IMR-90 (cell line): ENCODE results near the gene CFAP299. TPM values are rescaled to one million over a fixed set of nuclear protein-coding genes. Genes with fewer than 3 reads are reported as not detected.

Experiments used
- ATAC-seq: fragments of 200-7000 bp; cut with Tn5 transposase; 2 replicates; pipeline ENCODE4 v1.9.1; 2020; ENCODE audit warnings: low read depth, mild to moderate bottlenecking, moderate library complexity
- BruUV-seq: library from RNA; stranded (reverse); fragments of 400-500 nt; replicated peaks from 2 replicates; lab custom pipeline; 2021; lab: Mats Ljungman, UMichigan
- CTCF ChIA-PET: fragments of 300-600 bp; formaldehyde crosslinking; extraction: SDS; loops from one replicate; lab custom pipeline; 2021; ENCODE audit warnings: antibody characterized with exemption; lab: Yijun Ruan, JAX
- POLR2A ChIA-PET: fragments of 300-600 bp; sonication (Branson Sonifier 250); formaldehyde crosslinking; loops from one replicate; lab custom pipeline; 2022; ENCODE audit warnings: antibody characterized with exemption; ENCODE audit not compliant: unreplicated experiment; lab: Charles Lee
- DNase-seq: peaks from one replicate; pipeline ENCODE4 v3.0.0; 2013
- H2AFZ ChIP-seq: replicated peaks from 2 replicates; pipeline ENCODE3; 2013; ENCODE audit warnings: low read length, mild to moderate bottlenecking; ENCODE audit not compliant: poor library complexity
- H2AK5ac ChIP-seq: 2 replicates; pipeline ENCODE4 v1.6.1; 2013; ENCODE audit warnings: low read depth, low read length, inconsistent platforms
- H2AK9ac ChIP-seq: replicated peaks from 2 replicates; pipeline ENCODE3; 2013; ENCODE audit warnings: mild to moderate bottlenecking, low read depth, low read length, moderate library complexity; ENCODE audit not compliant: poor library complexity
- H2BK120ac ChIP-seq: 2 replicates; pipeline ENCODE4 v1.6.1; 2013; ENCODE audit warnings: low read depth, low read length, inconsistent platforms
- H2BK15ac ChIP-seq: 3 replicates; pipeline ENCODE4 v1.6.1; 2013; ENCODE audit warnings: low read depth, low read length, inconsistent platforms
- H2BK20ac ChIP-seq: 2 replicates; pipeline ENCODE4 v1.6.1; 2013; ENCODE audit warnings: low read depth, mild to moderate bottlenecking, inconsistent platforms, low read length, moderate library complexity
- H2BK5ac ChIP-seq: 2 replicates; pipeline ENCODE4 v1.6.1; 2013; ENCODE audit warnings: mild to moderate bottlenecking, low read depth, low read length, inconsistent platforms; ENCODE audit not compliant: poor library complexity, severe bottlenecking
- H3K14ac ChIP-seq: replicated peaks from 2 replicates; pipeline ENCODE4 v1.6.1; 2013; ENCODE audit warnings: low read depth, low read length, inconsistent platforms
- H3K18ac ChIP-seq: 2 replicates; pipeline ENCODE4 v1.6.1; 2013; ENCODE audit warnings: low read depth, low read length, control low read depth
- H3K23ac ChIP-seq: 2 replicates; pipeline ENCODE4 v1.6.1; 2013; ENCODE audit warnings: low read depth, low read length, inconsistent platforms
- H3K27ac ChIP-seq: 2 replicates; pipeline ENCODE4 v1.5.1; 2013; ENCODE audit warnings: mild to moderate bottlenecking, control low read depth, low read length; ENCODE audit not compliant: insufficient read depth
- H3K27me3 ChIP-seq: 2 replicates; pipeline ENCODE4 v1.6.1; 2013; ENCODE audit warnings: low read length; ENCODE audit not compliant: control insufficient read depth, insufficient read depth
- H3K36me3 ChIP-seq: 2 replicates; pipeline ENCODE4 v1.6.1; 2013; ENCODE audit warnings: low read length, mixed read lengths; ENCODE audit not compliant: control insufficient read depth, insufficient read depth
- H3K4ac ChIP-seq: 2 replicates; pipeline ENCODE4 v1.6.1; 2013; ENCODE audit warnings: low read depth, low read length, inconsistent platforms
- H3K4me1 ChIP-seq: 2 replicates; pipeline ENCODE4 v1.6.1; 2013; ENCODE audit warnings: low read length, mixed read lengths; ENCODE audit not compliant: control insufficient read depth, insufficient read depth
- H3K4me2 ChIP-seq: 2 replicates; pipeline ENCODE4 v1.6.1; 2013; ENCODE audit warnings: low read depth, mild to moderate bottlenecking, control low read depth, low read length, moderate library complexity
- H3K4me3 ChIP-seq: 2 replicates; pipeline ENCODE4 v1.5.1; 2013; ENCODE audit warnings: low read depth, mild to moderate bottlenecking, control low read depth, low read length, moderate library complexity; ENCODE audit not compliant: insufficient read depth
- H3K56ac ChIP-seq: 2 replicates; pipeline ENCODE4 v1.6.1; 2013; ENCODE audit warnings: low read length, inconsistent platforms; ENCODE audit not compliant: insufficient read depth; ENCODE audit errors: extremely low read depth
- H3K79me1 ChIP-seq, 2 experiments: 2 replicates each; pipeline ENCODE4 v1.6.1; 2013; ENCODE audit warnings: low read length in 2 of 2, inconsistent platforms in 1 of 2, low read depth in 1 of 2
- H3K9ac ChIP-seq: 2 replicates; pipeline ENCODE4 v1.6.1; 2013; ENCODE audit warnings: low read depth, low read length, control low read depth
- H3K9me1 ChIP-seq: 2 replicates; pipeline ENCODE4 v1.6.1; 2013; ENCODE audit warnings: low read length, inconsistent platforms; ENCODE audit not compliant: insufficient read depth
- H3K9me3 ChIP-seq: 2 replicates; pipeline ENCODE4 v1.6.1; 2013; ENCODE audit warnings: low read length; ENCODE audit not compliant: control insufficient read depth, insufficient read depth
- H4K20me1 ChIP-seq: 2 replicates; pipeline ENCODE4 v1.6.1; 2013; ENCODE audit warnings: low read length, inconsistent platforms; ENCODE audit not compliant: insufficient read depth
- H4K5ac ChIP-seq: 2 replicates; pipeline ENCODE4 v1.6.1; 2013; ENCODE audit warnings: mild to moderate bottlenecking, low read depth, low read length, control low read depth
- H4K8ac ChIP-seq, 2 experiments: 2 replicates each; pipeline ENCODE4 v1.6.1; 2013; ENCODE audit warnings: low read depth in 2 of 2, low read length in 2 of 2, control low read depth in 1 of 2, inconsistent platforms in 1 of 2
- H4K91ac ChIP-seq: 2 replicates; pipeline ENCODE4 v1.6.1; 2013; ENCODE audit warnings: low read depth, low read length, inconsistent platforms; ENCODE audit not compliant: insufficient read depth
- BHLHE40 ChIP-seq: fragments of 150-350 bp; IDR thresholded peaks from 2 replicates; pipeline ENCODE4 v1.6.1; 2016; ENCODE audit warnings: mild to moderate bottlenecking, low read depth, low read length
- CEBPB ChIP-seq: IDR thresholded peaks from 2 replicates; pipeline ENCODE4 v1.6.1; 2012; ENCODE audit warnings: low read depth, low read length, improper control_type of control experiment
- CHD1 ChIP-seq: IDR thresholded peaks from 2 replicates; pipeline ENCODE4 v1.6.1; 2012; ENCODE audit warnings: low read depth, low read length, improper control_type of control experiment
- FOS ChIP-seq: fragments of 150-350 bp; IDR thresholded peaks from 2 replicates; pipeline ENCODE4 v1.6.1; 2016; ENCODE audit warnings: low read depth, low read length
- MAFK ChIP-seq: IDR thresholded peaks from 2 replicates; pipeline ENCODE4 v1.6.1; 2012; ENCODE audit warnings: low read depth, low read length, improper control_type of control experiment
- MAZ ChIP-seq: IDR thresholded peaks from 2 replicates; pipeline ENCODE4 v1.6.1; 2012; ENCODE audit warnings: low read depth, mild to moderate bottlenecking, low read length, improper control_type of control experiment, moderate library complexity, borderline replicate concordance
- MXI1 ChIP-seq: IDR thresholded peaks from 2 replicates; pipeline ENCODE4 v1.6.1; 2012; ENCODE audit warnings: low read depth, mild to moderate bottlenecking, low read length, moderate library complexity, borderline replicate concordance
- NFE2L2 ChIP-seq: fragments of 150-350 bp; IDR thresholded peaks from 2 replicates; pipeline ENCODE4 v1.6.1; 2016; ENCODE audit warnings: low read depth, mild to moderate bottlenecking, low read length
- POLR2A ChIP-seq: IDR thresholded peaks from 2 replicates; pipeline ENCODE4 v1.6.1; 2012; ENCODE audit warnings: mild to moderate bottlenecking, low read depth, low read length
- RAD21 ChIP-seq: IDR thresholded peaks from 2 replicates; pipeline ENCODE4 v1.6.1; 2012; ENCODE audit warnings: low read length, improper control_type of control experiment
- RCOR1 ChIP-seq: IDR thresholded peaks from 2 replicates; pipeline ENCODE4 v1.6.1; 2012; ENCODE audit warnings: mild to moderate bottlenecking, low read length, improper control_type of control experiment; ENCODE audit not compliant: insufficient replicate concordance
- RFX5 ChIP-seq: IDR thresholded peaks from 2 replicates; pipeline ENCODE4 v1.8.0; 2012; ENCODE audit warnings: low read depth, mild to moderate bottlenecking, low read length, moderate library complexity
- SMC3 ChIP-seq: fragments of 150-350 bp; IDR thresholded peaks from 2 replicates; pipeline ENCODE4 v1.6.1; 2016; ENCODE audit warnings: low read depth, mild to moderate bottlenecking, antibody characterized with exemption, low read length, moderate library complexity
- USF2 ChIP-seq: fragments of 150-350 bp; IDR thresholded peaks from 2 replicates; pipeline ENCODE4 v1.6.1; 2017; ENCODE audit warnings: mild to moderate bottlenecking, antibody characterized with exemption, low read length, low read depth
- WGBS, 2 experiments: methylation state at CpG; one replicate each; pipeline versions ENCODE4 v1.1.5 to v1.1.7; 2013; ENCODE audit warnings: missing lambda C conversion rate in 2 of 2; ENCODE audit not compliant: insufficient read length in 1 of 2; ENCODE audit errors: extremely low coverage in 2 of 2; 5-methylcytosine and 5-hydroxymethylcytosine counted together
- dilution Hi-C: fragments of 300-500 bp; cut with HindIII; formaldehyde crosslinking; loops from one replicate; pipeline ENCODE4 v1.14.3; 2018; ENCODE audit warnings: low sequenced_read_pairs; ENCODE audit not compliant: unreplicated experiment
- in situ Hi-C: fragments of 300-500 bp; cut with MboI; formaldehyde crosslinking; loops from 3 replicates; pipeline ENCODE4 v1.14.3; 2019; ENCODE audit warnings: low sequenced_read_pairs, inconsistent platforms, mixed read lengths
- intact Hi-C: fragments of 100-400 bp; cut with micrococcal nuclease; formaldehyde crosslinking; loops from 2 replicates; pipeline ENCODE4 v1.10.0; 2022
- polyA plus RNA-seq, 3 experiments: library from polyadenylated mRNA; depleted of rRNA; stranded (reverse); fragments of >200 nt; gene quantifications; 2 replicates each; pipeline ENCODE4 v1.2.3, GENCODE V29; 2012; ENCODE audit warnings: low replicate concordance in 1 of 3
- total RNA-seq: library from RNA; depleted of rRNA; stranded (reverse); fragments of >200 nt; gene quantifications from 2 replicates; pipeline ENCODE4 v1.2.3, GENCODE V29; 2012
- TF ChIP-seq, protein P1 (sequence below): conservative IDR thresholded peaks from 2 replicates; pipeline ENCODE4 v1.5.1; 2012; ENCODE audit warnings: mild to moderate bottlenecking, low read depth, low read length, improper control_type of control experiment
- TF ChIP-seq, protein P2 (sequence below): fragments of 150-350 bp; IDR thresholded peaks from 2 replicates; pipeline ENCODE4 v1.6.1; 2016; ENCODE audit warnings: low read depth, mild to moderate bottlenecking, low read length, moderate library complexity, borderline replicate concordance

The CFAP299 gene
- total and polyA plus RNA-seq, 2 of the 4 experiments (the other 2 are of a cell fraction), result 1.0 to 1.1 TPM

DNA sequence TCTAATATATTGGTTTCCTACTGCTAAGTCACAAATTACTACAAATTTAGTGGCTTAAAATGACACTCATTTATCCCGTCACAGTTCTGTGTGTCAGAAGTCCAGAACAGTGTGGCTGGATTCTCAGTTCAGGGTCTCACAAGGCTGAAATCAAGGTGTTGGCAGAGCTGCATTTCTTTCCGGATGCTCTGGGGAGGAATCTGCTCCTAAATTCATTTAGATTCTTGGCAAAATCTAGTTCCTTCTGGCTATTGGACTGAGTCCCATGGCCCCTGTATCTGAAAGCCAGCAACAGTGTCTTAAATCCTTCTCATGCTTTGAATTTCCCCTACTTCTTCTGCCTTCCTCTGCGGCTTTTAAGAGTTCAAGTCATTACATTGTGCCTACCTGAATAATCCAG is 591.9 kb downstream of the CFAP299 start:
- H3K18ac ChIP-seq, result no peak overlapping the region
- TF ChIP-seq, protein P1, sequence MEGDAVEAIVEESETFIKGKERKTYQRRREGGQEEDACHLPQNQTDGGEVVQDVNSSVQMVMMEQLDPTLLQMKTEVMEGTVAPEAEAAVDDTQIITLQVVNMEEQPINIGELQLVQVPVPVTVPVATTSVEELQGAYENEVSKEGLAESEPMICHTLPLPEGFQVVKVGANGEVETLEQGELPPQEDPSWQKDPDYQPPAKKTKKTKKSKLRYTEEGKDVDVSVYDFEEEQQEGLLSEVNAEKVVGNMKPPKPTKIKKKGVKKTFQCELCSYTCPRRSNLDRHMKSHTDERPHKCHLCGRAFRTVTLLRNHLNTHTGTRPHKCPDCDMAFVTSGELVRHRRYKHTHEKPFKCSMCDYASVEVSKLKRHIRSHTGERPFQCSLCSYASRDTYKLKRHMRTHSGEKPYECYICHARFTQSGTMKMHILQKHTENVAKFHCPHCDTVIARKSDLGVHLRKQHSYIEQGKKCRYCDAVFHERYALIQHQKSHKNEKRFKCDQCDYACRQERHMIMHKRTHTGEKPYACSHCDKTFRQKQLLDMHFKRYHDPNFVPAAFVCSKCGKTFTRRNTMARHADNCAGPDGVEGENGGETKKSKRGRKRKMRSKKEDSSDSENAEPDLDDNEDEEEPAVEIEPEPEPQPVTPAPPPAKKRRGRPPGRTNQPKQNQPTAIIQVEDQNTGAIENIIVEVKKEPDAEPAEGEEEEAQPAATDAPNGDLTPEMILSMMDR, result no peak
- TF ChIP-seq NFE2L2, result no peak
- TF ChIP-seq RAD21, result no peak
- no peak for TF ChIP-seq BHLHE40
- TF ChIP-seq FOS, result no peak
- TF ChIP-seq RFX5, result no peak
- TF ChIP-seq RCOR1, result no peak
- no peak for TF ChIP-seq POLR2A
- no peak for TF ChIP-seq USF2
- no peak for TF ChIP-seq SMC3
- no peak for TF ChIP-seq MXI1
- TF ChIP-seq MAFK, result no peak
- no peak for TF ChIP-seq MAZ
- no peak for TF ChIP-seq CEBPB
- TF ChIP-seq CHD1, result no peak
- TF ChIP-seq, protein P2, sequence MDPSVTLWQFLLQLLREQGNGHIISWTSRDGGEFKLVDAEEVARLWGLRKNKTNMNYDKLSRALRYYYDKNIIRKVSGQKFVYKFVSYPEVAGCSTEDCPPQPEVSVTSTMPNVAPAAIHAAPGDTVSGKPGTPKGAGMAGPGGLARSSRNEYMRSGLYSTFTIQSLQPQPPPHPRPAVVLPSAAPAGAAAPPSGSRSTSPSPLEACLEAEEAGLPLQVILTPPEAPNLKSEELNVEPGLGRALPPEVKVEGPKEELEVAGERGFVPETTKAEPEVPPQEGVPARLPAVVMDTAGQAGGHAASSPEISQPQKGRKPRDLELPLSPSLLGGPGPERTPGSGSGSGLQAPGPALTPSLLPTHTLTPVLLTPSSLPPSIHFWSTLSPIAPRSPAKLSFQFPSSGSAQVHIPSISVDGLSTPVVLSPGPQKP, result no peak
- no peak overlapping the region for H3K14ac ChIP-seq
- no peak overlapping the region for H4K91ac ChIP-seq
- BruUV-seq, result no TSS peak
- H2BK15ac ChIP-seq, result no peak overlapping the region
- no peaks in the 10 kb centered on the region for H3K36me3 ChIP-seq
- ChIA-PET POLR2A (no interaction called here), CTCF (interaction anchor here (1.7 kb wide), 1 partner anchor 11 kb away, joined by 4 read pairs; no protein-coding TSS in a partner anchor)
- no peak overlapping the region for H2BK5ac ChIP-seq
- no peak overlapping the region for H3K23ac ChIP-seq
- no peak overlapping the region for H2BK120ac ChIP-seq
- in situ Hi-C loops, result no loop called here
- no peak overlapping the region for H2AK5ac ChIP-seq
- H4K20me1 ChIP-seq, result no peaks in the 10 kb centered on the region
- no peak overlapping the region for H4K8ac ChIP-seq
- 80% methylated on average over 1 of the region's 3 CpGs; no CpG with 5 or more reads in 1 of the 2 experiments for WGBS, 2 experiments
- H3K9me3 ChIP-seq, result no peaks in the 10 kb centered on the region
- no peaks in the 10 kb centered on the region for H3K4me1 ChIP-seq
- DNase-seq (no peak), ATAC-seq (no peak)
- H3K56ac ChIP-seq, result no peak overlapping the region
- H3K4ac ChIP-seq, result no peak overlapping the region
- H3K9me1 ChIP-seq, result no peaks in the 10 kb centered on the region
- no peaks in the 10 kb centered on the region for H3K79me1 ChIP-seq
- H3K27ac ChIP-seq, result no peak overlapping the region
- H2AFZ ChIP-seq, result no peak overlapping the region
- dilution Hi-C loops, result no loop called here
- no peaks in the 10 kb centered on the region for H3K27me3 ChIP-seq
- H4K5ac ChIP-seq, result no peak overlapping the region
- H2AK9ac ChIP-seq, result no peak overlapping the region
- no peak overlapping the region for H3K9ac ChIP-seq
- H3K4me2 ChIP-seq, result no peak overlapping the region
- no peak overlapping the region for H3K4me3 ChIP-seq
- no peak overlapping the region for H2BK20ac ChIP-seq
- intact Hi-C loops, result no loop called here
